ENCODE results near the gene TARP.
"Not testable (repeated sequence)": the region's sequence is repeated elsewhere in the genome, so short reads cannot be mapped to it uniquely, and the experiment has no call there.

TARP gene

GRCh38 chr7:38299275-38299931 is 26.0 kb upstream of the TARP start:
- no peak for DNase-seq

GRCh38 chr7:38296059-38296857 is 22.8 kb upstream of the TARP start:
- no peak for DNase-seq

- no peak for DNase-seq
Observed at GRCh38 chr7:38294926-38295325, 21.5 kb upstream of the TARP start.

- no peak for DNase-seq
Observed at GRCh38 chr7:38292442-38292841, 19.0 kb upstream of the TARP start.

GRCh38 chr7:38291650-38292049 is 18.2 kb upstream of the TARP start:
- no peak for DNase-seq

- no peak for DNase-seq
Observed at GRCh38 chr7:38291117-38291647, 17.7 kb upstream of the TARP start.

GRCh38 chr7:38284553-38284952 is 11.1 kb upstream of the TARP start:
- no peak for DNase-seq

GRCh38 chr7:38283809-38284208 is 10.4 kb upstream of the TARP start:
- no peak for DNase-seq

- DNase-seq = no peak
Observed at GRCh38 chr7:38283107-38283506, 9.7 kb upstream of the TARP start.

- DNase-seq = no peak
Observed at GRCh38 chr7:38282081-38282480, 8.6 kb upstream of the TARP start.

GRCh38 chr7:38281266-38281665 is 7.8 kb upstream of the TARP start:
- no peak for DNase-seq

- DNase-seq = no peak
Observed at GRCh38 chr7:38280707-38281106, 7.3 kb upstream of the TARP start.

- no peak for DNase-seq
Observed at GRCh38 chr7:38280000-38280399, 6.6 kb upstream of the TARP start.

- no peak for DNase-seq
Observed at GRCh38 chr7:38276096-38276877, 2.9 kb upstream of the TARP start.

- no peak for DNase-seq
Observed at GRCh38 chr7:38274927-38275620, 1.6 kb upstream of the TARP start.

- no peak for DNase-seq
Observed at GRCh38 chr7:38274486-38274885, 1.1 kb upstream of the TARP start.

- not testable (repeated sequence) for DNase-seq
Observed at GRCh38 chr7:38270405-38270804, 3.0 kb downstream of the TARP start.

- not testable (repeated sequence) for DNase-seq
Observed at GRCh38 chr7:38269704-38270346, 3.6 kb downstream of the TARP start.

- DNase-seq = not testable (repeated sequence)
Observed at GRCh38 chr7:38265958-38266357, 7.5 kb downstream of the TARP start.

GRCh38 chr7:38264602-38265001 is 8.8 kb downstream of the TARP start:
- not testable (repeated sequence) for DNase-seq

GRCh38 chr7:38263274-38263673 is 10.2 kb downstream of the TARP start:
- not testable (repeated sequence) for DNase-seq
